ENCODE results near the gene STEAP2. TPM values are rescaled to one million over a fixed set of nuclear protein-coding genes. Genes with fewer than 3 reads are reported as not detected.
"Not testable (repeated sequence)": the region's sequence is repeated elsewhere in the genome, so short reads cannot be mapped to it uniquely, and the experiment has no call there.

STEAP2 gene
- total and polyA plus RNA-seq, 2 donors = 3.4 to 11.4 TPM

GRCh38 chr7:90248706-90249105, 37.2 kb downstream of the STEAP2 start:
- Histone ChIP-seq H3K36me3 (ENCODE audit: control insufficient read depth in 2 of 2, insufficient read depth in 2 of 2, low read length in 1 of 2) (no peaks in the 10 kb centered on the region), H3K4me3 (ENCODE audit: low read length in 2 of 2) (no peak overlapping the region), H3K4me1 (ENCODE audit: control insufficient read depth in 2 of 2, insufficient read depth in 2 of 2, low read length in 2 of 2) (peaks cover 7% of the 10 kb centered on the region in 2 donors), H3K27me3 (ENCODE audit: control insufficient read depth in 2 of 2, insufficient read depth in 1 of 2, low read length in 1 of 2) (peaks cover 6 to 33% of the 10 kb centered on the region in 2 donors), H3K27ac (ENCODE audit: low read depth in 1 of 2, low read length in 1 of 2) (no peak overlapping the region), H3K9me3 (ENCODE audit: control insufficient read depth in 2 of 2, insufficient read depth in 1 of 2, low read length in 1 of 2) (peaks cover 0 to 4% of the 10 kb centered on the region in 2 donors)
- WGBS = 94% methylated on average over 3 of the region's 3 CpGs
- no peak for DNase-seq (ENCODE audit: low read depth in 6 of 9, low spot score in 9 of 9)

GRCh38 chr7:90250601-90251303, 39.2 kb downstream of the STEAP2 start:
- WGBS = 90% methylated on average over 3 of the region's 3 CpGs
- Histone ChIP-seq H3K9me3 (ENCODE audit: control insufficient read depth in 2 of 2, insufficient read depth in 1 of 2, low read length in 1 of 2) (no peaks in the 10 kb centered on the region), H3K4me3 (ENCODE audit: low read length in 2 of 2) (no peak overlapping the region), H3K27ac (ENCODE audit: low read depth in 1 of 2, low read length in 1 of 2) (no peak overlapping the region), H3K4me1 (ENCODE audit: control insufficient read depth in 2 of 2, insufficient read depth in 2 of 2, low read length in 2 of 2) (peaks cover 0 to under 1% of the 10 kb centered on the region in 2 donors), H3K36me3 (ENCODE audit: control insufficient read depth in 2 of 2, insufficient read depth in 2 of 2, low read length in 1 of 2) (no peaks in the 10 kb centered on the region), H3K27me3 (ENCODE audit: control insufficient read depth in 2 of 2, insufficient read depth in 1 of 2, low read length in 1 of 2) (peaks cover 4 to 13% of the 10 kb centered on the region in 2 donors)
- no peak for DNase-seq (ENCODE audit: low read depth in 6 of 9, low spot score in 9 of 9)

DNA sequence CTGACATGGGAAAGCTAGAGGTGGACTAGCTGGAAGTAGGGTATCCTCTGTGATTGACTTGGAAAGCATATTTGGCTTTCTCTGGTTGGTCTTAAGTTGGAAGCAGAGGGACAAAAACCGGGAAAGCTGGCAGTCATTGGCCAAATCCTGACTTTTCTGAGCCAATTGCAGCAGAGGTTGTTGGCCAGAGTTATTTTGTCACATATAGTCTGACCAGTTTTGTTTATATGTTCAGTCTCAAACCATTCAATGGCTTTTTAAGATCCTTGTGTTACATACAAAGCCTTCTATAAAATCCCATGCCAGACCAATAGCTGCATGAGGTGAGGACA, 39.7 kb downstream of the STEAP2 start:
- Histone ChIP-seq H3K9me3 (ENCODE audit: control insufficient read depth in 2 of 2, insufficient read depth in 1 of 2, low read length in 1 of 2) (no peaks in the 10 kb centered on the region), H3K27me3 (ENCODE audit: control insufficient read depth in 2 of 2, insufficient read depth in 1 of 2, low read length in 1 of 2) (peaks cover 4 to 8% of the 10 kb centered on the region in 2 donors), H3K27ac (ENCODE audit: low read depth in 1 of 2, low read length in 1 of 2) (no peak overlapping the region), H3K4me1 (ENCODE audit: control insufficient read depth in 2 of 2, insufficient read depth in 2 of 2, low read length in 2 of 2) (no peaks in the 10 kb centered on the region), H3K36me3 (ENCODE audit: control insufficient read depth in 2 of 2, insufficient read depth in 2 of 2, low read length in 1 of 2) (no peaks in the 10 kb centered on the region), H3K4me3 (ENCODE audit: low read length in 2 of 2) (no peak overlapping the region)
- no peak for DNase-seq (ENCODE audit: low read depth in 6 of 9, low spot score in 9 of 9)
- 88% methylated on average over 1 of the region's 1 CpG for WGBS

- H3K4me1 ChIP-seq (ENCODE audit: control insufficient read depth in 2 of 2, insufficient read depth in 2 of 2, low read length in 2 of 2); H3K4me3 ChIP-seq (ENCODE audit: low read length in 2 of 2); H3K36me3 ChIP-seq (ENCODE audit: control insufficient read depth in 2 of 2, insufficient read depth in 2 of 2, low read length in 1 of 2); H3K9me3 ChIP-seq (ENCODE audit: control insufficient read depth in 2 of 2, insufficient read depth in 1 of 2, low read length in 1 of 2); H3K27me3 ChIP-seq (ENCODE audit: control insufficient read depth in 2 of 2, insufficient read depth in 1 of 2, low read length in 1 of 2); H3K27ac ChIP-seq (ENCODE audit: low read depth in 1 of 2, low read length in 1 of 2); DNase-seq (ENCODE audit: low read depth in 6 of 9, low spot score in 9 of 9): not testable (repeated sequence)
- 96% methylated on average over 5 of the region's 5 CpGs for WGBS
Measured at GRCh38 chr7:90256011-90256410, 44.5 kb downstream of the STEAP2 start.

- Histone ChIP-seq H3K27me3 (ENCODE audit: control insufficient read depth in 2 of 2, insufficient read depth in 1 of 2, low read length in 1 of 2) (no peaks in the 10 kb centered on the region), H3K4me1 (ENCODE audit: control insufficient read depth in 2 of 2, insufficient read depth in 2 of 2, low read length in 2 of 2) (no peaks in the 10 kb centered on the region), H3K36me3 (ENCODE audit: control insufficient read depth in 2 of 2, insufficient read depth in 2 of 2, low read length in 1 of 2) (no peaks in the 10 kb centered on the region), H3K9me3 (ENCODE audit: control insufficient read depth in 2 of 2, insufficient read depth in 1 of 2, low read length in 1 of 2) (no peaks in the 10 kb centered on the region), H3K27ac (ENCODE audit: low read depth in 1 of 2, low read length in 1 of 2) (no peak overlapping the region), H3K4me3 (ENCODE audit: low read length in 2 of 2) (no peak overlapping the region)
- no peak for DNase-seq (ENCODE audit: low read depth in 6 of 9, low spot score in 9 of 9)
- 99% methylated on average over 1 of the region's 1 CpG for WGBS
Measured at GRCh38 chr7:90256778-90257177, 45.2 kb downstream of the STEAP2 start.

GRCh38 chr7:90261441-90261840, 49.9 kb downstream of the STEAP2 start:
- Histone ChIP-seq H3K4me3 (ENCODE audit: low read length in 2 of 2) (no peak overlapping the region), H3K27ac (ENCODE audit: low read depth in 1 of 2, low read length in 1 of 2) (no peak overlapping the region), H3K27me3 (ENCODE audit: control insufficient read depth in 2 of 2, insufficient read depth in 1 of 2, low read length in 1 of 2) (no peaks in the 10 kb centered on the region), H3K4me1 (ENCODE audit: control insufficient read depth in 2 of 2, insufficient read depth in 2 of 2, low read length in 2 of 2) (no peaks in the 10 kb centered on the region), H3K9me3 (ENCODE audit: control insufficient read depth in 2 of 2, insufficient read depth in 1 of 2, low read length in 1 of 2) (no peaks in the 10 kb centered on the region), H3K36me3 (ENCODE audit: control insufficient read depth in 2 of 2, insufficient read depth in 2 of 2, low read length in 1 of 2) (no peaks in the 10 kb centered on the region)
- no peak for DNase-seq (ENCODE audit: low read depth in 6 of 9, low spot score in 9 of 9)

DNA sequence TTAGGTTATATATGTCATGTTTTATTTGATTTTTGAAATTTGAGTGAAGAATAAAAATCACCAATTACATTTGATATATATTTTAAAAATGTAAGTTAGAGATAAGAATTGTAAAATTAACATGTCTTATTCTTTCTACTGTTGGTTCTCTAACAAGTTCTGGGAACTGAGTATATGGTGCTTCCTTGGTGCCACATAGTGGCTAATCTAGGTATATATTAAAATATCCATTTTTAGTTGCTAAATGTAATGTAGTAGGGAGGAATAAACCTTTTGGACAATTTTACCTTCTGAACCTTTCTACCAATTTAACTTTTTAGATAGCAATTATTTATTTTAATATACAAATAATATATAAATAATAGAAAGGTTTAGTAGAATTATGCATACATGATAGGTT, 50.9 kb downstream of the STEAP2 start:
- no peaks in the 10 kb centered on the region for H3K36me3 ChIP-seq (ENCODE audit: control insufficient read depth in 2 of 2, insufficient read depth in 2 of 2, low read length in 1 of 2)
- no peak for DNase-seq (ENCODE audit: low read depth in 6 of 9, low spot score in 9 of 9)
- H3K9me3 ChIP-seq (ENCODE audit: control insufficient read depth in 2 of 2, insufficient read depth in 1 of 2, low read length in 1 of 2) = no peaks in the 10 kb centered on the region
- no peaks in the 10 kb centered on the region for H3K27me3 ChIP-seq (ENCODE audit: control insufficient read depth in 2 of 2, insufficient read depth in 1 of 2, low read length in 1 of 2)
- H3K27ac ChIP-seq (ENCODE audit: low read depth in 1 of 2, low read length in 1 of 2) = no peak overlapping the region
- no peaks in the 10 kb centered on the region for H3K4me1 ChIP-seq (ENCODE audit: control insufficient read depth in 2 of 2, insufficient read depth in 2 of 2, low read length in 2 of 2)
- no peak overlapping the region for H3K4me3 ChIP-seq (ENCODE audit: low read length in 2 of 2)

DNA sequence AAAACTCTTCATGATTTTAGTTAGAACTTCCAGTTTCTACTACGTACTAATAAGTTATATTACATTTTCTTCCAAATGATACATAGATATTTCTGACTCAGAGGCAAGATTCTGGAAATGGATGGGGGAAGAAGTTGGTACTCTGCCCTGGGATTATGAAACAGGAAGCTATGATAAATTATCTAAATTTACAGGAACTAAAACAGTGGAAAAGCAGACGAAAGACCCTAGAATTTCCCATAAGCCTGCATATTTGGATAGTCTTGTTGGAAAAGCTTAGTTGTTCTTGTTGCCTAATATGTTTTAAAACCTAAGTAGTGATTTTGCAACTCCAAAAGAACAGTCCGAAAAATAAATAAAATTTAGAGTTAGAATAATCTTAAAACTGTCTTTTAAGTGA, 55.3 kb downstream of the STEAP2 start:
- Histone ChIP-seq H3K27me3 (ENCODE audit: control insufficient read depth in 2 of 2, insufficient read depth in 1 of 2, low read length in 1 of 2) (no peaks in the 10 kb centered on the region), H3K4me1 (ENCODE audit: control insufficient read depth in 2 of 2, insufficient read depth in 2 of 2, low read length in 2 of 2) (no peaks in the 10 kb centered on the region), H3K36me3 (ENCODE audit: control insufficient read depth in 2 of 2, insufficient read depth in 2 of 2, low read length in 1 of 2) (no peaks in the 10 kb centered on the region), H3K9me3 (ENCODE audit: control insufficient read depth in 2 of 2, insufficient read depth in 1 of 2, low read length in 1 of 2) (no peaks in the 10 kb centered on the region), H3K4me3 (ENCODE audit: low read length in 2 of 2) (no peak overlapping the region), H3K27ac (ENCODE audit: low read depth in 1 of 2, low read length in 1 of 2) (no peak overlapping the region)
- DNase-seq (ENCODE audit: low read depth in 6 of 9, low spot score in 9 of 9) = no peak
- WGBS = 80% methylated on average over 3 of the region's 3 CpGs

GRCh38 chr7:90267263-90267858, 55.8 kb downstream of the STEAP2 start:
- no peaks in the 10 kb centered on the region for H3K36me3 ChIP-seq (ENCODE audit: control insufficient read depth in 2 of 2, insufficient read depth in 2 of 2, low read length in 1 of 2)

More at GRCh38 chr7:90267263-90267858, 55.8 kb downstream of the STEAP2 start:
- H3K27me3 ChIP-seq (ENCODE audit: control insufficient read depth in 2 of 2, insufficient read depth in 1 of 2, low read length in 1 of 2) = no peaks in the 10 kb centered on the region
- WGBS = 91% methylated on average over 5 of the region's 5 CpGs
- H3K4me1 ChIP-seq (ENCODE audit: control insufficient read depth in 2 of 2, insufficient read depth in 2 of 2, low read length in 2 of 2) = no peaks in the 10 kb centered on the region
- no peak overlapping the region for H3K27ac ChIP-seq (ENCODE audit: low read depth in 1 of 2, low read length in 1 of 2)
- no peaks in the 10 kb centered on the region for H3K9me3 ChIP-seq (ENCODE audit: control insufficient read depth in 2 of 2, insufficient read depth in 1 of 2, low read length in 1 of 2)
- no peak overlapping the region for H3K4me3 ChIP-seq (ENCODE audit: low read length in 2 of 2)
- no peak for DNase-seq (ENCODE audit: low read depth in 6 of 9, low spot score in 9 of 9)

All from thymus (tissue), 11 donors.